HEK293T (cell line): ENCODE measurements around the gene IBSP.

Experiments
- BHLHE40 ChIP-seq: fragments of 450-650 bp; IDR thresholded peaks from 2 replicates; pipeline ENCODE4 v1.6.1; 2016; ENCODE audit warnings: mild to moderate bottlenecking, moderate library complexity, borderline replicate concordance
- FOXA1 ChIP-seq: fragments of 450-650 bp; IDR thresholded peaks from 2 replicates; pipeline ENCODE4 v1.6.1; 2016; ENCODE audit warnings: mild to moderate bottlenecking
- LEF1 ChIP-seq: fragments of 450-650 bp; IDR thresholded peaks from 2 replicates; pipeline ENCODE4 v1.6.1; 2017; ENCODE audit warnings: mild to moderate bottlenecking, borderline replicate concordance
- NFRKB ChIP-seq: fragments of 450-650 bp; IDR thresholded peaks from 2 replicates; pipeline ENCODE4 v1.6.1; 2016; ENCODE audit warnings: mild to moderate bottlenecking, moderate library complexity
- PKNOX1 ChIP-seq: fragments of 450-650 bp; IDR thresholded peaks from 2 replicates; pipeline ENCODE4 v1.6.1; 2016
- SP1 ChIP-seq: fragments of 450-650 bp; IDR thresholded peaks from 2 replicates; pipeline ENCODE4 v1.6.1; 2017
- ZNF384 ChIP-seq: fragments of 450-650 bp; IDR thresholded peaks from 2 replicates; pipeline ENCODE4 v1.6.1; 2016

GRCh38 chr4:87846226-87846625 lies 46.9 kb downstream of the IBSP start:
- TF ChIP-seq FOXA1 (no peak), PKNOX1 (no peak), LEF1 (no peak), ZNF384 (no peak), BHLHE40 (no peak), SP1 (no peak), NFRKB (no peak)
